Glutamatergic neuron (in vitro differentiated cells): ENCODE measurements around the gene KCTD19. TPM values are rescaled to one million over a fixed set of nuclear protein-coding genes. Genes with fewer than 3 reads are reported as not detected.

ENCODE experiments used
- DNase-seq: peaks from one replicate; pipeline ENCODE4 v3.0.0; 2022
- H3K27ac Mint-ChIP-seq: one replicate; pipeline ENCODE4 v1.8.0; 2020; ENCODE audit warnings: mild to moderate bottlenecking, mixed read lengths, inconsistent platforms; ENCODE audit not compliant: unreplicated experiment
- H3K27me3 Mint-ChIP-seq: one replicate; pipeline ENCODE4 v1.8.0; 2020; ENCODE audit warnings: mild to moderate bottlenecking, moderate library complexity, mixed read lengths, inconsistent platforms; ENCODE audit not compliant: unreplicated experiment
- H3K36me3 Mint-ChIP-seq: one replicate; pipeline ENCODE4 v1.8.0; 2020; ENCODE audit warnings: mild to moderate bottlenecking, mixed read lengths, inconsistent platforms; ENCODE audit not compliant: unreplicated experiment
- H3K4me1 Mint-ChIP-seq: one replicate; pipeline ENCODE4 v1.8.0; 2020; ENCODE audit warnings: mild to moderate bottlenecking, low read depth, mixed read lengths, inconsistent platforms; ENCODE audit not compliant: unreplicated experiment
- H3K4me3 Mint-ChIP-seq: one replicate; pipeline ENCODE4 v1.8.0; 2020; ENCODE audit warnings: mild to moderate bottlenecking, mixed read lengths, inconsistent platforms; ENCODE audit not compliant: unreplicated experiment
- H3K9me3 Mint-ChIP-seq: one replicate; pipeline ENCODE4 v1.8.0; 2020; ENCODE audit warnings: mild to moderate bottlenecking, moderate library complexity, mixed read lengths, inconsistent platforms; ENCODE audit not compliant: unreplicated experiment
- total RNA-seq: library from RNA; stranded (reverse); fragmentation: NEBNext Ultra II Directional; extraction: Animal tissue kit (Norgen Biotek cat#: 25700); gene quantifications from one replicate; pipeline ENCODE4 v1.2.1, GENCODE V29; 2021; ENCODE audit not compliant: unreplicated experiment
- TF ChIP-seq, protein P1 (sequence below): fragments of 200-600 bp; sonication (generic); IDR thresholded peaks from one replicate; pipeline ENCODE4 v1.5.0; 2021; ENCODE audit not compliant: partially characterized antibody, unreplicated experiment

KCTD19 gene
- total RNA-seq, 1 donor from 2014 or later = 1.0 TPM

DNA sequence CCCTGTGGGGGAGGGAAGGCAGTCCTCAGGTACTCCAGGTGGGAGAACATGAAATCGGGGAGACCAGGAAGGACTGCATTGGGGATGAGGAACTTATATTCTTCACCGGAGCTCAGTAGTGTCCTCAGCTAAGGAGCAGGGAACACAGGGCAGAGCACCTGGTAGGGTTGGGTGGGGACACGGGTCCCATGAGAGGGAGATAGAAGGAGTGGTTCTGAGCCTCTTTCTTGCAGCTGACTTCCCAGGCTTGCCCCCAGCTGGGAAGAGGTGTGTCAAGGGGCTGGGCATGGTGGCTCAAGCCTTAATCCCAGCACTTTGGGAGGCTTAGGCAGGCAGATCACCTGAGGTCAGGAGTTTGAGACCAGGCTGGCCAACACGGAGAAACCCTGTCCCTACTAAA, 81.4 kb downstream of the KCTD19 start:
- Mint-ChIP-seq H3K36me3 (peaks cover 5% of the 10 kb centered on the region), H3K27me3 (peaks cover 19% of the 10 kb centered on the region), H3K4me1 (peaks cover 20% of the 10 kb centered on the region), H3K9me3 (peaks cover 7% of the 10 kb centered on the region), H3K27ac (no peak overlapping the region), H3K4me3 (peak overlapping the region; percentile 68)
- DNase-seq = no peak
- TF ChIP-seq, protein P1, sequence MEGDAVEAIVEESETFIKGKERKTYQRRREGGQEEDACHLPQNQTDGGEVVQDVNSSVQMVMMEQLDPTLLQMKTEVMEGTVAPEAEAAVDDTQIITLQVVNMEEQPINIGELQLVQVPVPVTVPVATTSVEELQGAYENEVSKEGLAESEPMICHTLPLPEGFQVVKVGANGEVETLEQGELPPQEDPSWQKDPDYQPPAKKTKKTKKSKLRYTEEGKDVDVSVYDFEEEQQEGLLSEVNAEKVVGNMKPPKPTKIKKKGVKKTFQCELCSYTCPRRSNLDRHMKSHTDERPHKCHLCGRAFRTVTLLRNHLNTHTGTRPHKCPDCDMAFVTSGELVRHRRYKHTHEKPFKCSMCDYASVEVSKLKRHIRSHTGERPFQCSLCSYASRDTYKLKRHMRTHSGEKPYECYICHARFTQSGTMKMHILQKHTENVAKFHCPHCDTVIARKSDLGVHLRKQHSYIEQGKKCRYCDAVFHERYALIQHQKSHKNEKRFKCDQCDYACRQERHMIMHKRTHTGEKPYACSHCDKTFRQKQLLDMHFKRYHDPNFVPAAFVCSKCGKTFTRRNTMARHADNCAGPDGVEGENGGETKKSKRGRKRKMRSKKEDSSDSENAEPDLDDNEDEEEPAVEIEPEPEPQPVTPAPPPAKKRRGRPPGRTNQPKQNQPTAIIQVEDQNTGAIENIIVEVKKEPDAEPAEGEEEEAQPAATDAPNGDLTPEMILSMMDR = no peak

DNA sequence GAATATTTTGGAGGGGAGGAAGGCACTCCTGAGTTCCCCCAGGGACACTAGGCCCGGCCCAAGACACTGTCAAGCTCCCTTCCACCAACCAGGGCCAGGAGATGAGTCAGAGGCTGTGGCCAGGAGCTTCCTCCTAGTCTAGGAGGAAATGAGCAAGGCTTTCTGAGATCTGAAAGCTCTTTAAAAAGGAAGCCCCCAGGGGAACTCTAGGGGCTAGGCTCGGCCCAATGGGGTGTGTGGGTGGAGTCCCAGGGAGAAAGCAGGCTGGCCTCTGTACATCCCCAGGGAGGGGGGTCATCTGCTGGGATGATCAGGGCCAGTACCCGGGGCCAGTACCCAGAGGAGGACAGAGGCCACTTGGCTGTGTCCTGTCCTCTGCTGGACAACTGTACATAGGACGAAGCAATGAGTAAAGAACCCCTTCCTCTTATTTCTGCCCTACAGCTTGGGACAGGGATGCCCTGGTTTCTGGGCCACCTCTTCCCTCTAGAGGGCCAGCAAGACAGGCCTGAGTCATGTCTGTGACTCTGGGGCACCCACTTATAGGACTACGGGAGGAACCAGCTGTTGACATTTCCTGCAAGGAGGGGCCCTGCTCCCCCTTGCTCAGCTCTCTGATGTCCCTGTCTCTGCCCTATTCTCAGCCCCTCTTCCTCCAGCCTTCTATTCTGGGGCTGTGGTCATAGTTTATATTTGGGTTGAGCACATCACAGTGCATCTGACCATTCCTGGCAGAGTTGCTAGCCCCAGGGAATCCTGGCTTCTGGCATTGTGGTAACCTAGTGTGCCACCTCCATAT, 82.0 kb downstream of the KCTD19 start:
- DNase-seq = no peak
- Mint-ChIP-seq H3K27ac (no peak overlapping the region), H3K9me3 (peaks cover 5% of the 10 kb centered on the region), H3K4me1 (peaks cover 14% of the 10 kb centered on the region), H3K4me3 (peak overlapping the region; percentile 68), H3K27me3 (peaks cover 17% of the 10 kb centered on the region), H3K36me3 (peaks cover under 1% of the 10 kb centered on the region)
- TF ChIP-seq, protein P1 = no peak

DNA sequence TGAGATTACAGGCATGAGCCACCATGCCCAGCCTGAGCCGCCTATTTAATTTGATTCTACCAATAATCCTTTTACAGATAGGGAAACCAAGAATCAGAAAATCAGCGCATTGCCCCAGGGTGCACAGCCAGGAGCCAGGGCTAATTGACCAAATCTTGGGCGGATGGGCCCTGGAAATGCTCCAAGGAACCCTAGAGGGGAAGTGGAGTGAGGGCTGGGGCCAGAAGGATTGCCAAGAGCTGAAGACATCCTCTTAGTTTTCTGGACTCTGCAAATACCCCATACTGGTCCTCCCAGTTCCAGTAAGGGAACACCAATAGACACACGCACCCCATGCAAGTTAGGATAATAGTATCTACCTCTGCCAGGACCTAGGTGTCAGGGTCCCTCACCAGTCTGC, 83.1 kb downstream of the KCTD19 start:
- Mint-ChIP-seq H3K9me3 (peaks cover 4% of the 10 kb centered on the region), H3K27me3 (peaks cover 13% of the 10 kb centered on the region), H3K27ac (no peak overlapping the region), H3K4me3 (no peak overlapping the region), H3K4me1 (peaks cover 10% of the 10 kb centered on the region), H3K36me3 (no peaks in the 10 kb centered on the region)
- TF ChIP-seq, protein P1 = no peak
- no peak for DNase-seq

DNA sequence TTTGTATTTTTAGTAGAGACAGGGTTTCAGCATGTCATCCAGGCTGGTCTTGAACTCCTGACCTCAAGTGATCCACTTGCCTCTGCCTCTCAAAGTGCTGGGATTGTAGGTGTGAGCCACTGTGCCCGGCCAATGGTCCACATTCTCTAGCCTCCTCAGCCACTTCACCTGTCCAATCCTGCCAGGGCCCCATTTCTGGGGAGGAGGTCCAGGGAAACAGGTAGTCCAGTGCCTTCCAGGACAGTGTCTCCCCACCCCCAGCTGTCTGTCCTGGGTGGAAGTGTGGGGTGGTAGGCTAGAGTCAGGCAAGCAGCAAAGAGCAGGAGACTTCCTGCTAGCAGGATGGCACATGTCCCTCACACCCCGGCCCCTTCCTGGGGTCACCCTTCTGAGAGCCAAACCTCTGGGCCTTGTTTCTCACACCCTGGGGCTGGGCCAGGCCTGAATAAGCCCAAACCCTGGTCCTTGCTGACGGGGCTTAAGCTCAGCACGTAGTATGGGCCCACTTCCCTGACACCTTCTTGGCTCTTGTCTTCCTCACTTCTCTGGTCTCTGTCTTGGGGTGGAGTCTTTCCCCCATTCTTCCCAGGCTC, 84.3 kb downstream of the KCTD19 start:
- Mint-ChIP-seq H3K9me3 (no peaks in the 10 kb centered on the region), H3K27me3 (peaks cover 5% of the 10 kb centered on the region), H3K4me1 (peaks cover 3% of the 10 kb centered on the region), H3K27ac (no peak overlapping the region), H3K4me3 (no peak overlapping the region), H3K36me3 (no peaks in the 10 kb centered on the region)
- TF ChIP-seq, protein P1 = no peak
- DNase-seq = no peak
